ENCODE results near the gene YEATS2. TPM values are rescaled to one million over a fixed set of nuclear protein-coding genes. Genes with fewer than 3 reads are reported as not detected.

The YEATS2 gene
- polyA plus RNA-seq, 2 of the 4 experiments (the other 2 are of a cell fraction) = 11.2 to 15.3 TPM

DNA sequence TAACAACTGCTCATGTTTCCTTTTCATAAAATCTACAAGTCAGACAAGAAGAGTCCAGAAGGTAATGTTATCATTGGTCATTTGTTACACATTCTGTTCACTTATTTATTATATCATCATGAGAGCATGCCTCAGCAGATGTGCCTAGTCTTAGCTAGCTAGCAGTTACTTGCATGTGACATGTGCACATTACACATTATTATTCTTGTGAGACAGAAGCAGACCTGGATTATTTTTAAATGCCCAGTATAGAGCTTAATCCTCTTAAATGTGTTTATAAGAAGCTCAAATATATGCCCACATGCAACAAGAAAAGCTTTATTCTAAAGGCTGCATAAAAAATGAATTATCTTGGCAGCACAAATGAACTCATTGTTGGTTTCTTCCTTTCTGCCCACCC lies 12.6 kb downstream of the YEATS2 start (continued):
- TF ChIP-seq, protein P1, sequence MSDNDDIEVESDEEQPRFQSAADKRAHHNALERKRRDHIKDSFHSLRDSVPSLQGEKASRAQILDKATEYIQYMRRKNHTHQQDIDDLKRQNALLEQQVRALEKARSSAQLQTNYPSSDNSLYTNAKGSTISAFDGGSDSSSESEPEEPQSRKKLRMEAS (IDR thresholded peaks at IDR 0.05) = no peak
- TF ChIP-seq HEYL (CRISPR knock-in tag; IDR thresholded peaks at IDR 0.05) (no peak), NR3C1 (IDR thresholded peaks at IDR 0.05) (no peak), SREBF2 (IDR thresholded peaks at IDR 0.05) (no peak), RFX5 (IDR thresholded peaks at IDR 0.05) (no peak)

DNA sequence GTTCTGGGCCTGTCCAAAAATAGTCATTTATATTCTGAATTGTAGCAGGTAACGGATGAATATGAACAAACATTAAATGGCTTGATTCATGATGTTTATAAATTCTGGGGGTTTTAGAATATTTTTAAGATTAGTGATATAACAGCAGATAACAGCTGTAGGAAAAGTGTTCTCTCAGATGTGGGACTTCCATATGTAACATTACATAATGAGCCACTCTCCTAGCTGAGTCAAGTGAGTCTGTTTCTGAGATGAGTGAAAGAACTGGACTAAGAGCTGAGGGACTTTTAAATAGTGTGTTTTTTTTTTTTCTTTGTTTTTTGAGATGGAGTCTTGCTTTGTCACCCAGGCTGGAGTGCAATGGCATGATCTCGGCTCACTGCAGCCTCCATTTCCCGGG lies 13.9 kb downstream of the YEATS2 start:
- Histone ChIP-seq H3K4me1 (no peaks in the 10 kb centered on the region), H3K4me2 (no peak overlapping the region), H3K27ac (no peak overlapping the region), H3K4me3 (no peak overlapping the region), H3K9me3 (no peaks in the 10 kb centered on the region)
- TF ChIP-seq TP53 (CRISPR knock-in tag; IDR thresholded peaks at IDR 0.05) (no peak), RFX5 (IDR thresholded peaks at IDR 0.05) (no peak), RAD21 (conservative IDR thresholded peaks at IDR 0.05 in 1 of 2, IDR thresholded peaks at IDR 0.05 in 1 of 2) (no peak), CBX2 (IDR thresholded peaks at IDR 0.05; ENCODE audit: borderline replicate concordance, low read depth) (no peak), ZSCAN20 (CRISPR knock-in tag; IDR thresholded peaks at IDR 0.05) (no peak), JUNB (IDR thresholded peaks at IDR 0.05) (no peak), NR3C1 (IDR thresholded peaks at IDR 0.05) (no peak), KDM1A (IDR thresholded peaks at IDR 0.05; ENCODE audit: low read depth) (no peak), EHF (CRISPR knock-in tag; IDR thresholded peaks at IDR 0.05) (no peak), JUN (IDR thresholded peaks at IDR 0.05) (no peak), GATA3 (IDR thresholded peaks at IDR 0.05; ENCODE audit: borderline replicate concordance) (no peak), PHF8 (IDR thresholded peaks at IDR 0.05; ENCODE audit: borderline replicate concordance, low read depth) (no peak), CBX8 (IDR thresholded peaks at IDR 0.05) (no peak)
- TF ChIP-seq, protein P2, sequence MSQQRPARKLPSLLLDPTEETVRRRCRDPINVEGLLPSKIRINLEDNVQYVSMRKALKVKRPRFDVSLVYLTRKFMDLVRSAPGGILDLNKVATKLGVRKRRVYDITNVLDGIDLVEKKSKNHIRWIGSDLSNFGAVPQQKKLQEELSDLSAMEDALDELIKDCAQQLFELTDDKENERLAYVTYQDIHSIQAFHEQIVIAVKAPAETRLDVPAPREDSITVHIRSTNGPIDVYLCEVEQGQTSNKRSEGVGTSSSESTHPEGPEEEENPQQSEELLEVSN (IDR thresholded peaks at IDR 0.05; ENCODE audit: borderline replicate concordance, low read depth) = no peak
- TF ChIP-seq, protein P3, sequence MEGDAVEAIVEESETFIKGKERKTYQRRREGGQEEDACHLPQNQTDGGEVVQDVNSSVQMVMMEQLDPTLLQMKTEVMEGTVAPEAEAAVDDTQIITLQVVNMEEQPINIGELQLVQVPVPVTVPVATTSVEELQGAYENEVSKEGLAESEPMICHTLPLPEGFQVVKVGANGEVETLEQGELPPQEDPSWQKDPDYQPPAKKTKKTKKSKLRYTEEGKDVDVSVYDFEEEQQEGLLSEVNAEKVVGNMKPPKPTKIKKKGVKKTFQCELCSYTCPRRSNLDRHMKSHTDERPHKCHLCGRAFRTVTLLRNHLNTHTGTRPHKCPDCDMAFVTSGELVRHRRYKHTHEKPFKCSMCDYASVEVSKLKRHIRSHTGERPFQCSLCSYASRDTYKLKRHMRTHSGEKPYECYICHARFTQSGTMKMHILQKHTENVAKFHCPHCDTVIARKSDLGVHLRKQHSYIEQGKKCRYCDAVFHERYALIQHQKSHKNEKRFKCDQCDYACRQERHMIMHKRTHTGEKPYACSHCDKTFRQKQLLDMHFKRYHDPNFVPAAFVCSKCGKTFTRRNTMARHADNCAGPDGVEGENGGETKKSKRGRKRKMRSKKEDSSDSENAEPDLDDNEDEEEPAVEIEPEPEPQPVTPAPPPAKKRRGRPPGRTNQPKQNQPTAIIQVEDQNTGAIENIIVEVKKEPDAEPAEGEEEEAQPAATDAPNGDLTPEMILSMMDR (IDR thresholded peaks at IDR 0.05) = no peak
- TF ChIP-seq, protein P4, sequence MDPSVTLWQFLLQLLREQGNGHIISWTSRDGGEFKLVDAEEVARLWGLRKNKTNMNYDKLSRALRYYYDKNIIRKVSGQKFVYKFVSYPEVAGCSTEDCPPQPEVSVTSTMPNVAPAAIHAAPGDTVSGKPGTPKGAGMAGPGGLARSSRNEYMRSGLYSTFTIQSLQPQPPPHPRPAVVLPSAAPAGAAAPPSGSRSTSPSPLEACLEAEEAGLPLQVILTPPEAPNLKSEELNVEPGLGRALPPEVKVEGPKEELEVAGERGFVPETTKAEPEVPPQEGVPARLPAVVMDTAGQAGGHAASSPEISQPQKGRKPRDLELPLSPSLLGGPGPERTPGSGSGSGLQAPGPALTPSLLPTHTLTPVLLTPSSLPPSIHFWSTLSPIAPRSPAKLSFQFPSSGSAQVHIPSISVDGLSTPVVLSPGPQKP (IDR thresholded peaks at IDR 0.05; ENCODE audit: low read depth, low read length) = no peak
- no peak for FAIRE-seq
- ChIA-PET CTCF (interaction anchor here (0.7 kb wide), 1 partner anchor 56 kb away, joined by 3 read pairs; no protein-coding TSS in a partner anchor), POLR2A (no interaction called here)
- WGBS (ENCODE audit: missing lambda C conversion rate) = 90% methylated on average over 3 of the region's 3 CpGs
- DNase-seq (ENCODE audit: low read depth in 1 of 2, low spot score in 1 of 2) = no peak
- no peak for ATAC-seq

DNA sequence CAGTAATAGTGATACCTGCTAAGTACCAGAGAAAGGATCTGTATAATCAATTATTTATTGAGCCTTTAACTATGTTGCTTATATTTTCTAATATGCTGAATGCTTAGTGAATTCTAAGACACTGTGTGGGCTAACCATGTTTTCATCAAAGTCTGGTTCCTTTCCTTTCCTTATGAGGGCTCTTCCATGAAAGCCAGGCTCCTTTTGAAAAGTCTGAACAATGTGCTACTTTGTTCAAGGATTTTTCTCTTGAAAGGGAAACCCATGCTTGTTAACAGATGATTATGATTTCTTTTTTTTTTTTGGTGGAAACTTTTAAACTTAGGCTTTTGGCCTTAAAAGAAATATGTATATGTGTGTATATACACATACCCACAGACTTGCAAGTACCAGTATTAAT lies 17.0 kb downstream of the YEATS2 start:
- Histone ChIP-seq H3K4me1 (peaks cover 5% of the 10 kb centered on the region; the same call in 1 of the 3 replicates), H3K4me2 (no peak overlapping the region), H3K27ac (no peak overlapping the region), H3K9me3 (no peaks in the 10 kb centered on the region), H3K4me3 (no peak overlapping the region)
- ATAC-seq (no peak), DNase-seq (ENCODE audit: low read depth in 1 of 2, low spot score in 1 of 2) (no peak), FAIRE-seq (no peak)
- ChIA-PET CTCF (no interaction called here), POLR2A (no interaction called here)
- no peak for TF ChIP-seq MYC (IDR thresholded peaks at IDR 0.05; ENCODE audit: borderline replicate concordance, low read length)
- no peak for TF ChIP-seq HOXB13 (CRISPR knock-in tag; IDR thresholded peaks at IDR 0.05; ENCODE audit: low read depth)
- TF ChIP-seq SREBF2 (IDR thresholded peaks at IDR 0.05) = no peak
- no peak for TF ChIP-seq NPAS2 (CRISPR knock-in tag; IDR thresholded peaks at IDR 0.05; ENCODE audit: borderline replicate concordance)
- TF ChIP-seq HOXB5 (CRISPR knock-in tag; IDR thresholded peaks at IDR 0.05) = no peak
- no peak for TF ChIP-seq FOSL2 (IDR thresholded peaks at IDR 0.05)
- no peak for TF ChIP-seq FOSL2 (CRISPR knock-in tag; IDR thresholded peaks at IDR 0.05)
- TF ChIP-seq MAFK (IDR thresholded peaks at IDR 0.05; ENCODE audit: partially characterized antibody) = no peak
- no peak for TF ChIP-seq CBX8 (IDR thresholded peaks at IDR 0.05)
- TF ChIP-seq, protein P5, sequence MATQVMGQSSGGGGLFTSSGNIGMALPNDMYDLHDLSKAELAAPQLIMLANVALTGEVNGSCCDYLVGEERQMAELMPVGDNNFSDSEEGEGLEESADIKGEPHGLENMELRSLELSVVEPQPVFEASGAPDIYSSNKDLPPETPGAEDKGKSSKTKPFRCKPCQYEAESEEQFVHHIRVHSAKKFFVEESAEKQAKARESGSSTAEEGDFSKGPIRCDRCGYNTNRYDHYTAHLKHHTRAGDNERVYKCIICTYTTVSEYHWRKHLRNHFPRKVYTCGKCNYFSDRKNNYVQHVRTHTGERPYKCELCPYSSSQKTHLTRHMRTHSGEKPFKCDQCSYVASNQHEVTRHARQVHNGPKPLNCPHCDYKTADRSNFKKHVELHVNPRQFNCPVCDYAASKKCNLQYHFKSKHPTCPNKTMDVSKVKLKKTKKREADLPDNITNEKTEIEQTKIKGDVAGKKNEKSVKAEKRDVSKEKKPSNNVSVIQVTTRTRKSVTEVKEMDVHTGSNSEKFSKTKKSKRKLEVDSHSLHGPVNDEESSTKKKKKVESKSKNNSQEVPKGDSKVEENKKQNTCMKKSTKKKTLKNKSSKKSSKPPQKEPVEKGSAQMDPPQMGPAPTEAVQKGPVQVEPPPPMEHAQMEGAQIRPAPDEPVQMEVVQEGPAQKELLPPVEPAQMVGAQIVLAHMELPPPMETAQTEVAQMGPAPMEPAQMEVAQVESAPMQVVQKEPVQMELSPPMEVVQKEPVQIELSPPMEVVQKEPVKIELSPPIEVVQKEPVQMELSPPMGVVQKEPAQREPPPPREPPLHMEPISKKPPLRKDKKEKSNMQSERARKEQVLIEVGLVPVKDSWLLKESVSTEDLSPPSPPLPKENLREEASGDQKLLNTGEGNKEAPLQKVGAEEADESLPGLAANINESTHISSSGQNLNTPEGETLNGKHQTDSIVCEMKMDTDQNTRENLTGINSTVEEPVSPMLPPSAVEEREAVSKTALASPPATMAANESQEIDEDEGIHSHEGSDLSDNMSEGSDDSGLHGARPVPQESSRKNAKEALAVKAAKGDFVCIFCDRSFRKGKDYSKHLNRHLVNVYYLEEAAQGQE (IDR thresholded peaks at IDR 0.05) = no peak
- TF ChIP-seq, protein P6, sequence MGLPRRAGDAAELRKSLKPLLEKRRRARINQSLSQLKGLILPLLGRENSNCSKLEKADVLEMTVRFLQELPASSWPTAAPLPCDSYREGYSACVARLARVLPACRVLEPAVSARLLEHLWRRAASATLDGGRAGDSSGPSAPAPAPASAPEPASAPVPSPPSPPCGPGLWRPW (IDR thresholded peaks at IDR 0.05) = no peak
- TF ChIP-seq HOXA7 (CRISPR knock-in tag; IDR thresholded peaks at IDR 0.05) = no peak
- TF ChIP-seq, protein P7, sequence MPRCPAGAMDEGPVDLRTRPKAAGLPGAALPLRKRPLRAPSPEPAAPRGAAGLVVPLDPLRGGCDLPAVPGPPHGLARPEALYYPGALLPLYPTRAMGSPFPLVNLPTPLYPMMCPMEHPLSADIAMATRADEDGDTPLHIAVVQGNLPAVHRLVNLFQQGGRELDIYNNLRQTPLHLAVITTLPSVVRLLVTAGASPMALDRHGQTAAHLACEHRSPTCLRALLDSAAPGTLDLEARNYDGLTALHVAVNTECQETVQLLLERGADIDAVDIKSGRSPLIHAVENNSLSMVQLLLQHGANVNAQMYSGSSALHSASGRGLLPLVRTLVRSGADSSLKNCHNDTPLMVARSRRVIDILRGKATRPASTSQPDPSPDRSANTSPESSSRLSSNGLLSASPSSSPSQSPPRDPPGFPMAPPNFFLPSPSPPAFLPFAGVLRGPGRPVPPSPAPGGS (IDR thresholded peaks at IDR 0.05) = no peak
